Stimulated activated CD8-positive, alpha-beta memory T cell treated with anti-CD3 and anti-CD28 coated beads, Interleukin-4, amount 100 ng/mL, for 1 hour (primary cell): Measurements from ENCODE around the gene FAM185A.
"Not testable (repeated sequence)": the region's sequence is repeated elsewhere in the genome, so short reads cannot be mapped to it uniquely, and the experiment has no call there.

Experiments
- DNase-seq, 2 donors: peaks; one replicate each; pipeline ENCODE4 v3.0.0-alpha.2; 2020; ENCODE audit warnings: low read depth in 2 of 2, low spot score in 1 of 2

Gene FAM185A

GRCh38 chr7:102776217-102776616 is 27.4 kb downstream of the FAM185A start:
- DNase-seq: not testable (repeated sequence)

- not testable (repeated sequence) for DNase-seq
Measured at GRCh38 chr7:102778663-102779062, 29.9 kb downstream of the FAM185A start.

GRCh38 chr7:102780926-102781325 is 32.1 kb downstream of the FAM185A start:
- not testable (repeated sequence) for DNase-seq

GRCh38 chr7:102788770-102789169 is 40.0 kb downstream of the FAM185A start:
- not testable (repeated sequence) for DNase-seq

GRCh38 chr7:102790364-102791100 is 41.7 kb downstream of the FAM185A start:
- DNase-seq: not testable (repeated sequence)

- not testable (repeated sequence) for DNase-seq
Measured at GRCh38 chr7:102791367-102791766, 42.6 kb downstream of the FAM185A start.

GRCh38 chr7:102791831-102792230 is 43.0 kb downstream of the FAM185A start:
- DNase-seq: not testable (repeated sequence)

DNA sequence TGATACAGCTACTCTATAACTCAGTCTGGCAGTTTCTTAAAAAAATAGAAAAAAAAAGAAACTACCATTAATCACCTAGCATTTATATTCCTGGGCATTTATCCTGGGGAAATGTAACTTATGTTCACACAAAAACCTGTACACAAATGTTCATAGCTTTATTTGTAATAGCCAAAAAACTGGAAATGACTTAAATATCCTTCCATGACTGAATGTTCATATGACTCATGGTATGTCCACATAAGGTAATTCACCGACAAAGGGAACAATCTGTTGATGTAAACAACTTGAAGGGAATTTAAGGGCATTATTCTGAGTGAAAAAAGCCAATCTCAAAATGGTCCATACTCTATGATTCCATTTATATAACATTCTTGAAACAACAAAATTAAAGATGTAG is 45.8 kb downstream of the FAM185A start:
- not testable (repeated sequence) for DNase-seq

- DNase-seq: not testable (repeated sequence)
Measured at GRCh38 chr7:102795987-102796595, 47.3 kb downstream of the FAM185A start.

GRCh38 chr7:102806613-102807012 is 57.8 kb downstream of the FAM185A start:
- no peak for DNase-seq

- DNase-seq: no peak
Measured at GRCh38 chr7:102810916-102811315, 62.1 kb downstream of the FAM185A start.

GRCh38 chr7:102811942-102812678 is 63.3 kb downstream of the FAM185A start:
- no peak for DNase-seq

DNA sequence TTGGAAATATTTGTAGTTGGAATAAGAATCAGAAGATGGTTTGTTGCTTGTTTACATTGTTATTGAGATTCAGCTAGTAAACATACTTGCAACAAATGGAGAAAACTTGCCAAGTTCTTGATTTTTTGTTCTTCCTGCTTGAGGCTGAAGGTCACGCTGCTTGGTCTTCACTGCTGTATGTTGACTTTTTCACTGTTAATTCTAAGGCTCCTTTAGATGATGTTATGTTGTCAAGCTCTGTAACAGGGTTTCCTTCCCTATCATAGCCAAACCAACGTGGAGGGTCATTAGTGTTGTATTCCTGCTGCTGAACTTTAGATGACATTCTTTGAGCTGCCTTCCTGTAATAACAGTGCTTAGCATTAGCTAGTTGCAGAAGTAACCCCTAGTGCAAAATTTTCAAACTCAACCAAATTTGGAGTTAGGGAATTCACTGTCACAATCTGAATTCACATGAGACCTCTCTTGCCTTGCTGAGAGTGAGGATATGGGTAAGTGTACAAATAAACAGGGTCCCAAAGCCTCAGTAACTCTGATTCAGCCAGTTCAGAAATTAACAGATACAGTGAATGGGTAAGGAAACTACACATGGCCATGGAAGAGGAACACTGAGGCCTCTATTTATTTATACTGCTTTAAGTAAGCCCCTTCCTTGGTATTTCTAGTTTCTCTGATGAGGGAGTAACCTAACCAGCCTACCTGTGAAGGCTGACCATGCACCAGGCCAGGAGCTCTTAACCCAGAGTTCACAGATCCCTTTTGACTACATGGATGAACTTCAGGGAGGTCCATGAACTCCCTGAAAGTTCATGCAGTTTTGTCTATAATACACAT is 64.6 kb downstream of the FAM185A start:
- DNase-seq: no peak

DNA sequence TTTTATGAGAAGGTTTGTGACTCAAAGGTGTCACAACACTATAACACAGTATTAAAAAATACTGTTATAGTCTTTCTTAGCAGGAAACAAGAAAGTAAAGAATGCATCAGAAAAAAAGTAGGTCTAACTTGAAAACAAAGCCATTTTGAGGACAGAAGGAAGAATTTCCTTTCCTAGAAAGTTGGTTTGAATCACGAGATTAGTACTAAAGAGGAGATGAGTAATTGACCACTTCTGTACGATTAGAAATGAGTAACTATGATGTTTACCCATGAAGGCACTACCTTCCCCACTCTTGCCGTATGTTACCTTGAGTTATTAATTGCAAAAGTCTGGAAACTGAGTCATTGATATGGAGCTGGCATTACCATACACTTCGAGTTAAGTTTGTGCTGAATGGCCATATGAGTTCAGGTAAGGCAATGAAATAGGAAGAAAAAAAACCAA is 65.2 kb downstream of the FAM185A start:
- no peak for DNase-seq

DNA sequence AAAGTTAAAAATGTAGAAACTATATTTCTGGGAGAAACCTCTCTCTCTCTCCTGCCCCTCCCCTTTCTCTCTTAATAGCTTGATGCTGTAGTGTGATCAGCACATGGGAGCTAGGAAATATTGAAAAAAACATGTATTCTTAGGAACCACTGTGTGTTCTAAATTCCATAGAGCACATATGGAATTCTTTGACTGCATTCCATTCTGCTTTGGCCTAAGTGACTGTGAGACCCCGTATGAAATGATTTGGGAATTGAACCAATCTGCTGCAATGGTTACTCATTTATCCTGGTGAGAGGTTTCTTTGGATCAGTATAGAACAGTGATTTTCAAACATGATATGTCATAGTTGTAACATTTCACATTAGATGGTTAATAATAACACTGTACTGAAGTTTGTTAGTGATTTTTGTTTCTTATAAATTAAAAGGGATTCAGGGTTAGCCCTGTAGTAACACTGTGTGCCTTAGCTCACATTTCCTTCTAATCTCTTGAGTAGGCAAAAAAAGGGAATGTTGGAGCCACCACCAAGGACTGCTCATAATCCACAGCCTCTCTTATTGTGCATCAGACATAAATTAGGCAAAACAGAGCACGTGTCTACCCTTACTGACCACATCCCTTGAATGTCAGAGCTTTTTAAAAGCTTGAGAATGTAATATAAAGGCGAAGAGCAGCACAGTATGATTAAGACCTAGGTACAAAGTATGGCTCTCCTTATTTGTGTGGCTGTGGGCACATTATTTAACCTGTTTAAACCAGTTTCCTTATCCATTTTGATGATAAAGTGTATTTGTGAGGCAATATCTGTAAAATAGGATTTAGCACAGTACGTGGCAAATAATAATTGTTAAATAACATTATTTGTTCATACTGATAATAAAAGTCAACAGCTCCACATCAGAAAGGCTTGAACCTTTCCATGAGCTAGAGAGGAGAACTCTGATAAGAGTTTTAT is 69.1 kb downstream of the FAM185A start:
- DNase-seq: no peak

DNA sequence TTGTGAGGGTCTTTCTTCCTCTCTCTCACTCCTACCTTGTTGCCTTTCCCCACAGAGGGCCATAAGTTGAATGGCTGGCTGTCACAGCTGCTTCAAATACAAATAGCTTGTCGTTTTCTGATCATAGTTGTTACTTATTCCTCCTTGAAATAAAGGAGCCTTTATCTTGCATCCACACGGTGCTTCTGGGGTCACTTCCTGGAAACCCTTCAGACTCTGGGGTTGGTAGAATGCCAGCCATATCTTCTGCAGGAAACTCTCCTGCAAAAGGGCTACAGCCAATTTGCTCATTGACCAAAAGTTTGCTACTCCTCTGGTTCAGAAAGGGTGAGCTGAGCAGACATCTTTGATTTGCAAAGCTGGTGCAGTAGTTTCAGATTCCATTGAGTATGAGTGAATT is 70.4 kb downstream of the FAM185A start:
- no peak for DNase-seq

- no peak for DNase-seq
Measured at GRCh38 chr7:102821994-102822747, 73.4 kb downstream of the FAM185A start.

DNA sequence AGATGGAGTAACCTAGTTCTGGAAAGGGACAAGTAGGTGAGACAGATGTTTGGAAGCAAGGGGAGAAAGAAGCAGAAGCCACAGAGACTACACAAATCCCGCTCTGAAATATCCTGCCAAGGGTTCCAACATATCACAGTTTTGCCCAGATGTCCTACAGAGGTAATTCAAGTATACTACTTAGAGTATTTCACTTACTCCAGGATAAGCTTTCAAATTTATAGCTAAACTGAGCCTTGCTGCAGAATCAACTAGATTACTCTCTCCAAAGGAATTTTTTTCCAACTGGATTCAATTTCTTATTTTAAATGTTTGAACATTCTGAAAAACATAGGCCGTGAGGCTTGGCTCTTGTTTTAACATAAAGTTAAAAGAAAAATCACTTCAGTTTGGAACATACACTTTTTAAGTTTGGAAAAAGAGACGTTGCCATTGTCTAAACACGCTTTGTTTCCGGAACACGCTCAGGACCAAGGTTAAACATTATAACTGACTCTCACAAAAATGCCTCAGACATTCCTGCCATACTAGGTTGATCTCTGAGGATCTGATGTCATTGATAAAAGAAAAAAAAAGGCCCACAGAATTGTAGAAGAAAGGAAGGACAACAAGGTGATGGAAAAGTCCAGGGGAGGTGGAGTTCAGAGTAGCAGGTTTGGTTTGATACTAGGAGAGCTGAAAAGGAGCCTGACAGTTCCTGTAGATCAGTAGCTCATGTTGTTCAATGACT is 74.8 kb downstream of the FAM185A start:
- no peak for DNase-seq

GRCh38 chr7:102828286-102828685 is 79.5 kb downstream of the FAM185A start:
- no peak for DNase-seq
